ENCODE data around the gene ZNF319. TPM values are rescaled to one million over a fixed set of nuclear protein-coding genes. Genes with fewer than 3 reads are reported as not detected.

ZNF319 gene
- polyA plus RNA-seq, 1 donor from 2014 or later = 7.0 TPM

GRCh38 chr16:57994361-57994760, 6.1 kb downstream of the ZNF319 start:
- no peak overlapping the region for H3K4me2 ChIP-seq (ENCODE audit: low read length)
- no peak overlapping the region for H2AFZ ChIP-seq (ENCODE audit: low read depth, low read length)
- H3K27me3 ChIP-seq (ENCODE audit: insufficient read depth, low read depth, low read length) = no peaks in the 10 kb centered on the region
- H3K9me3 ChIP-seq (ENCODE audit: low read length) = no peaks in the 10 kb centered on the region
- no peak overlapping the region for H3K9ac ChIP-seq (ENCODE audit: low read length)
- no peak overlapping the region for H3K4me3 ChIP-seq (ENCODE audit: low read length)
- H3K79me2 ChIP-seq (replicated peaks; ENCODE audit: insufficient read depth, low read length) = peaks cover 9% of the 10 kb centered on the region
- no peaks in the 10 kb centered on the region for H4K20me1 ChIP-seq (ENCODE audit: insufficient read depth)
- no peaks in the 10 kb centered on the region for H3K36me3 ChIP-seq (ENCODE audit: insufficient read depth, low read length)
- no peak overlapping the region for H3K27ac ChIP-seq (ENCODE audit: low read length)
- no peaks in the 10 kb centered on the region for H3F3A ChIP-seq (ENCODE audit: insufficient read depth, low read length, poor library complexity, severe bottlenecking)
- H3K9me2 ChIP-seq (ENCODE audit: insufficient read depth, low read length) = no peaks in the 10 kb centered on the region
- TF ChIP-seq MXI1 (conservative IDR thresholded peaks at IDR 0.05; ENCODE audit: poor library complexity, severe bottlenecking) (no peak), REST (IDR thresholded peaks at IDR 0.05; ENCODE audit: borderline replicate concordance) (no peak), RAD21 (conservative IDR thresholded peaks at IDR 0.05) (no peak), EP300 (conservative IDR thresholded peaks at IDR 0.05; ENCODE audit: poor library complexity, severe bottlenecking) (no peak), TAF1 (IDR thresholded peaks at IDR 0.05; ENCODE audit: low read depth) (no peak)
- TF ChIP-seq, protein P1, sequence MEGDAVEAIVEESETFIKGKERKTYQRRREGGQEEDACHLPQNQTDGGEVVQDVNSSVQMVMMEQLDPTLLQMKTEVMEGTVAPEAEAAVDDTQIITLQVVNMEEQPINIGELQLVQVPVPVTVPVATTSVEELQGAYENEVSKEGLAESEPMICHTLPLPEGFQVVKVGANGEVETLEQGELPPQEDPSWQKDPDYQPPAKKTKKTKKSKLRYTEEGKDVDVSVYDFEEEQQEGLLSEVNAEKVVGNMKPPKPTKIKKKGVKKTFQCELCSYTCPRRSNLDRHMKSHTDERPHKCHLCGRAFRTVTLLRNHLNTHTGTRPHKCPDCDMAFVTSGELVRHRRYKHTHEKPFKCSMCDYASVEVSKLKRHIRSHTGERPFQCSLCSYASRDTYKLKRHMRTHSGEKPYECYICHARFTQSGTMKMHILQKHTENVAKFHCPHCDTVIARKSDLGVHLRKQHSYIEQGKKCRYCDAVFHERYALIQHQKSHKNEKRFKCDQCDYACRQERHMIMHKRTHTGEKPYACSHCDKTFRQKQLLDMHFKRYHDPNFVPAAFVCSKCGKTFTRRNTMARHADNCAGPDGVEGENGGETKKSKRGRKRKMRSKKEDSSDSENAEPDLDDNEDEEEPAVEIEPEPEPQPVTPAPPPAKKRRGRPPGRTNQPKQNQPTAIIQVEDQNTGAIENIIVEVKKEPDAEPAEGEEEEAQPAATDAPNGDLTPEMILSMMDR (IDR thresholded peaks at IDR 0.05; ENCODE audit: poor library complexity, severe bottlenecking) = no peak

- TF ChIP-seq EZH2 (IDR thresholded peaks at IDR 0.05; ENCODE audit: borderline replicate concordance, insufficient read depth, low read length, poor library complexity, severe bottlenecking) (no peak), EP300 (conservative IDR thresholded peaks at IDR 0.05; ENCODE audit: poor library complexity, severe bottlenecking) (no peak), RAD21 (conservative IDR thresholded peaks at IDR 0.05) (no peak), MXI1 (conservative IDR thresholded peaks at IDR 0.05; ENCODE audit: poor library complexity, severe bottlenecking) (no peak), SMC3 (conservative IDR thresholded peaks at IDR 0.05; ENCODE audit: poor library complexity) (no peak), TAF1 (IDR thresholded peaks at IDR 0.05; ENCODE audit: low read depth) (no peak), POLR2AphosphoS5 (IDR thresholded peaks at IDR 0.05) (no peak), REST (IDR thresholded peaks at IDR 0.05; ENCODE audit: borderline replicate concordance) (no peak)
- TF ChIP-seq, protein P1 (IDR thresholded peaks at IDR 0.05; ENCODE audit: poor library complexity, severe bottlenecking) = no peak
- H3K27ac ChIP-seq (ENCODE audit: low read length) = no peak overlapping the region
- H3K27me3 ChIP-seq (ENCODE audit: insufficient read depth, low read depth, low read length) = no peaks in the 10 kb centered on the region
- no peaks in the 10 kb centered on the region for H4K20me1 ChIP-seq (ENCODE audit: insufficient read depth)
- no peak overlapping the region for H3K4me3 ChIP-seq (ENCODE audit: low read length)
- no peak overlapping the region for H3K9ac ChIP-seq (ENCODE audit: low read length)
- no peaks in the 10 kb centered on the region for H3F3A ChIP-seq (ENCODE audit: insufficient read depth, low read length, poor library complexity, severe bottlenecking)
- H2AFZ ChIP-seq (ENCODE audit: low read depth, low read length) = no peak overlapping the region
- peaks cover 4% of the 10 kb centered on the region for H3K79me2 ChIP-seq (replicated peaks; ENCODE audit: insufficient read depth, low read length)
- no peak overlapping the region for H3K4me2 ChIP-seq (ENCODE audit: low read length)
- H3K9me2 ChIP-seq (ENCODE audit: insufficient read depth, low read length) = no peaks in the 10 kb centered on the region
- no peaks in the 10 kb centered on the region for H3K36me3 ChIP-seq (ENCODE audit: insufficient read depth, low read length)
- H3K9me3 ChIP-seq (ENCODE audit: low read length) = no peaks in the 10 kb centered on the region
Observed at GRCh38 chr16:57993897-57994296, 6.6 kb downstream of the ZNF319 start.

Measured in neural cell (in vitro differentiated cells).